ENCODE data around the gene ZNF568.

DNA sequence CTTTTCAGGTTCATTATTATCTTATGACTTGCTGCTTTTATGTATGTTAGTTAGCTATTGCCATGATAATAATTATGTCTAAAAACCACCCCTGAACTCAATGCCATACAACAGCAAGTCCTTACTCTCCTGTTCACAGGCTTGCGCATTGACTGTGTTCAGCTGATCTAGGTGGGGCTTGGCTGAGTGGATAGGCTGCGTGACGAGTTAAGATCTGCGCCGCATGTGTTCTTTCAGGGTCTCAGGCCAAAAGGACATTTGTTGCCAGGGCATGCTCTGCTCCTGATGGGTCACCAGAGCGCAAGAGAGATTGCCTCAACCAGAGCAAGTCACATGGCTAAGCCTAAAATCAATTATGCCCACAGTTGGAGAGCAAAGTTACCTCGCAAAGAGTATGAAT, 859 bp downstream of the ZNF568 start:
- TF ChIP-seq EP300 (IDR thresholded peaks at IDR 0.05): no peak
- no peak for TF ChIP-seq POLR2A (IDR thresholded peaks at IDR 0.05)
- no peak for TF ChIP-seq POLR2AphosphoS5 (IDR thresholded peaks at IDR 0.05)
- TF ChIP-seq, protein P1, sequence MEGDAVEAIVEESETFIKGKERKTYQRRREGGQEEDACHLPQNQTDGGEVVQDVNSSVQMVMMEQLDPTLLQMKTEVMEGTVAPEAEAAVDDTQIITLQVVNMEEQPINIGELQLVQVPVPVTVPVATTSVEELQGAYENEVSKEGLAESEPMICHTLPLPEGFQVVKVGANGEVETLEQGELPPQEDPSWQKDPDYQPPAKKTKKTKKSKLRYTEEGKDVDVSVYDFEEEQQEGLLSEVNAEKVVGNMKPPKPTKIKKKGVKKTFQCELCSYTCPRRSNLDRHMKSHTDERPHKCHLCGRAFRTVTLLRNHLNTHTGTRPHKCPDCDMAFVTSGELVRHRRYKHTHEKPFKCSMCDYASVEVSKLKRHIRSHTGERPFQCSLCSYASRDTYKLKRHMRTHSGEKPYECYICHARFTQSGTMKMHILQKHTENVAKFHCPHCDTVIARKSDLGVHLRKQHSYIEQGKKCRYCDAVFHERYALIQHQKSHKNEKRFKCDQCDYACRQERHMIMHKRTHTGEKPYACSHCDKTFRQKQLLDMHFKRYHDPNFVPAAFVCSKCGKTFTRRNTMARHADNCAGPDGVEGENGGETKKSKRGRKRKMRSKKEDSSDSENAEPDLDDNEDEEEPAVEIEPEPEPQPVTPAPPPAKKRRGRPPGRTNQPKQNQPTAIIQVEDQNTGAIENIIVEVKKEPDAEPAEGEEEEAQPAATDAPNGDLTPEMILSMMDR (IDR thresholded peaks at IDR 0.05): no peak
